ENCODE measurements around the gene ARL3.

ARL3 gene

DNA sequence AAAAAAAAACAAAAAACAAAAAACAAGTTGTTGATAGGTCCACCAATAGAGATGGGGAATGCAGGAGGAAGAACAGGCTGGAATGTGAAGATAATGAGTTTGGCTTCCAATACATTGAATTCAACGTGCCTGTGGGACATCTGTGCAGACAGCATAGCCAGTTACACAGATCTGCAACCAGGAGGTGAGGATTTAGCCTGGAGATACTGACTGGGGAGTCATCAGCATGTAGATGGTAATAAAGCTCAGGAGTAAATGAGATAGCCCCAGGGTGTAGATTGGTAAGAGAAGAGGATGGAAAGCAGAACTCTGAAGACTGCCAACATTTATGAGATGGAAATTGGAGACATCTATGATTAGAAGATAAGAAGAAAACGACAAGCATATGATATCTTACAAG lies 74.7 kb downstream of the ARL3 start:
- Histone ChIP-seq H3K4me1 (ENCODE audit: insufficient read depth, low read length) (peaks cover 12% of the 10 kb centered on the region), H3K36me3 (ENCODE audit: insufficient read depth, low read length) (no peaks in the 10 kb centered on the region), H3K27ac (ENCODE audit: low read depth, low read length) (no peak overlapping the region), H3K4me3 (ENCODE audit: low read depth in 1 of 2, low read length in 2 of 2) (no peak overlapping the region), H3K27me3 (ENCODE audit: control insufficient read depth in 1 of 2, insufficient read depth in 2 of 2, low read length in 2 of 2) (no peaks in the 10 kb centered on the region), H3K9me3 (ENCODE audit: low read length) (no peaks in the 10 kb centered on the region), H3K9ac (ENCODE audit: low read length) (no peak overlapping the region)

DNA sequence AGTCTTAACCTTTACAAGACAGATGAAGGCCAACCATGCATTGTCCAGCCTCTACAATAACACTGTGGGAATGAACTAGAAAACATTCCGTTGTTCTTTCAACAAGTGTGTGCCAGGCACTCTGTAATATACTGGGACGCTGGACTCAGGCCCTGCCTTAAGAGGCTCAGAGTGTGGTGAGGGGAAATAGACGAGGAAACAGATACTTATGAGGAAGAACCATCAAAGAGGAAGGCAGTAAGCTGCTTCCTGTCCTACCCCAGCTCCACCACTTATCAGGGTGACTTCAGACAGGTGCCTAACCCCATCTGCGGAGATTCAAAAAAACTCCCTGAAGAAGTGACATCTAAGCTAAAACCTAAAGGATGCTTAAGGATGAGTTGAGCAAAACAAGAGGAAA lies 78.8 kb downstream of the ARL3 start:
- H3K4me3 ChIP-seq (ENCODE audit: low read depth in 1 of 2, low read length in 2 of 2), result no peak overlapping the region
- peaks cover 50% of the 10 kb centered on the region for H3K4me1 ChIP-seq (ENCODE audit: insufficient read depth, low read length)
- no peak overlapping the region for H3K27ac ChIP-seq (ENCODE audit: low read depth, low read length)
- H3K9me3 ChIP-seq (ENCODE audit: low read length), result no peaks in the 10 kb centered on the region
- H3K9ac ChIP-seq (ENCODE audit: low read length), result no peak overlapping the region
- H3K36me3 ChIP-seq (ENCODE audit: insufficient read depth, low read length), result no peaks in the 10 kb centered on the region
- no peaks in the 10 kb centered on the region for H3K27me3 ChIP-seq (ENCODE audit: control insufficient read depth in 1 of 2, insufficient read depth in 2 of 2, low read length in 2 of 2)

DNA sequence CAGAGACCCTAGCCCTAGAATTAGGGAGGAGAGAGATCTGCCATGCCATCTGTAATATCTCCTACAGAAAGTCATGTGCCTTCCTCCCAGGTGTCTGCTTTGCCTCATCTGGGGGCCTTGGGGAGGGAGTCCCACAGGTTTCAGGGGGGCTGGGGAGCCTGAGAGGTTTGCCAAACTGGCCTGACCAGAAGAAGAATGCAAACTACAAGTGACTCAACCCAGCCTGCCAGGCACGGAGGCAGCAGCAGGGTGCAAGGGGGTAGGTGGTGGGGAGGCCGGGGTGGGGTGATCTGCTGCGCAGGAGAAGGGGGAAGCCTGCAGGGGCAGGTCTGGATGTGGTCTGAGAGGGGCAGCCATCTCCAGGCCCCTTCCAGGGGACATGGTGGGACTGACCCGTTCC lies 79.5 kb downstream of the ARL3 start:
- no peaks in the 10 kb centered on the region for H3K36me3 ChIP-seq (ENCODE audit: insufficient read depth, low read length)
- H3K27me3 ChIP-seq (ENCODE audit: control insufficient read depth in 1 of 2, insufficient read depth in 2 of 2, low read length in 2 of 2), result no peaks in the 10 kb centered on the region
- peak overlapping the region; percentile 27 for H3K27ac ChIP-seq (ENCODE audit: low read depth, low read length)
- H3K9ac ChIP-seq (ENCODE audit: low read length), result no peak overlapping the region
- H3K9me3 ChIP-seq (ENCODE audit: low read length), result no peaks in the 10 kb centered on the region
- H3K4me1 ChIP-seq (ENCODE audit: insufficient read depth, low read length), result peaks cover 57% of the 10 kb centered on the region
- no peak overlapping the region for H3K4me3 ChIP-seq (ENCODE audit: low read depth in 1 of 2, low read length in 2 of 2)

GRCh38 chr10:102633848-102634247 lies 80.3 kb downstream of the ARL3 start:
- H3K27ac ChIP-seq (ENCODE audit: low read depth, low read length), result peak overlapping the region; percentile 52

GRCh38 chr10:102633287-102633686 lies 80.9 kb downstream of the ARL3 start:
- no peak overlapping the region for H3K4me3 ChIP-seq (ENCODE audit: low read depth in 1 of 2, low read length in 2 of 2)
- H3K9me3 ChIP-seq (ENCODE audit: low read length), result no peaks in the 10 kb centered on the region
- peak overlapping the region; percentile 85 for H3K27ac ChIP-seq (ENCODE audit: low read depth, low read length)
- peaks cover 71% of the 10 kb centered on the region for H3K4me1 ChIP-seq (ENCODE audit: insufficient read depth, low read length)
- H3K9ac ChIP-seq (ENCODE audit: low read length), result no peak overlapping the region
- no peaks in the 10 kb centered on the region for H3K27me3 ChIP-seq (ENCODE audit: control insufficient read depth in 1 of 2, insufficient read depth in 2 of 2, low read length in 2 of 2)
- H3K36me3 ChIP-seq (ENCODE audit: insufficient read depth, low read length), result no peaks in the 10 kb centered on the region

More at GRCh38 chr10:102633848-102634247, 80.3 kb downstream of the ARL3 start:
- no peaks in the 10 kb centered on the region for H3K27me3 ChIP-seq (ENCODE audit: control insufficient read depth in 1 of 2, insufficient read depth in 2 of 2, low read length in 2 of 2)
- peaks cover 66% of the 10 kb centered on the region for H3K4me1 ChIP-seq (ENCODE audit: insufficient read depth, low read length)
- H3K36me3 ChIP-seq (ENCODE audit: insufficient read depth, low read length), result no peaks in the 10 kb centered on the region
- H3K9ac ChIP-seq (ENCODE audit: low read length), result no peak overlapping the region
- no peaks in the 10 kb centered on the region for H3K9me3 ChIP-seq (ENCODE audit: low read length)
- H3K4me3 ChIP-seq (ENCODE audit: low read depth in 1 of 2, low read length in 2 of 2), result no peak overlapping the region

- Histone ChIP-seq H3K36me3 (ENCODE audit: insufficient read depth, low read length) (no peaks in the 10 kb centered on the region), H3K27ac (ENCODE audit: low read depth, low read length) (peak overlapping the region; percentile 85), H3K9ac (ENCODE audit: low read length) (no peak overlapping the region), H3K9me3 (ENCODE audit: low read length) (no peaks in the 10 kb centered on the region), H3K27me3 (ENCODE audit: control insufficient read depth in 1 of 2, insufficient read depth in 2 of 2, low read length in 2 of 2) (no peaks in the 10 kb centered on the region), H3K4me3 (ENCODE audit: low read depth in 1 of 2, low read length in 2 of 2) (peak overlapping the region in 1 of 2 donors; percentile 25), H3K4me1 (ENCODE audit: insufficient read depth, low read length) (peaks cover 79% of the 10 kb centered on the region)
Measured at GRCh38 chr10:102632394-102633111, 81.6 kb downstream of the ARL3 start.

- Histone ChIP-seq H3K4me3 (ENCODE audit: low read depth in 1 of 2, low read length in 2 of 2) (peak overlapping the region in 1 of 2 donors; percentile 25), H3K27ac (ENCODE audit: low read depth, low read length) (peak overlapping the region; percentile 95), H3K9ac (ENCODE audit: low read length) (no peak overlapping the region), H3K9me3 (ENCODE audit: low read length) (no peaks in the 10 kb centered on the region), H3K36me3 (ENCODE audit: insufficient read depth, low read length) (no peaks in the 10 kb centered on the region), H3K27me3 (ENCODE audit: control insufficient read depth in 1 of 2, insufficient read depth in 2 of 2, low read length in 2 of 2) (no peaks in the 10 kb centered on the region), H3K4me1 (ENCODE audit: insufficient read depth, low read length) (peaks cover 86% of the 10 kb centered on the region)
Measured at GRCh38 chr10:102631525-102632393, 82.4 kb downstream of the ARL3 start.

GRCh38 chr10:102630663-102631062 lies 83.5 kb downstream of the ARL3 start:
- no peaks in the 10 kb centered on the region for H3K9me3 ChIP-seq (ENCODE audit: low read length)
- H3K4me1 ChIP-seq (ENCODE audit: insufficient read depth, low read length), result peaks cover 97% of the 10 kb centered on the region
- H3K4me3 ChIP-seq (ENCODE audit: low read depth in 1 of 2, low read length in 2 of 2), result no peak overlapping the region
- no peaks in the 10 kb centered on the region for H3K36me3 ChIP-seq (ENCODE audit: insufficient read depth, low read length)
- no peaks in the 10 kb centered on the region for H3K27me3 ChIP-seq (ENCODE audit: control insufficient read depth in 1 of 2, insufficient read depth in 2 of 2, low read length in 2 of 2)
- H3K9ac ChIP-seq (ENCODE audit: low read length), result no peak overlapping the region
- H3K27ac ChIP-seq (ENCODE audit: low read depth, low read length), result peak overlapping the region; percentile 95

- Histone ChIP-seq H3K9me3 (ENCODE audit: low read length) (no peaks in the 10 kb centered on the region), H3K27me3 (ENCODE audit: control insufficient read depth in 1 of 2, insufficient read depth in 2 of 2, low read length in 2 of 2) (no peaks in the 10 kb centered on the region), H3K4me1 (ENCODE audit: insufficient read depth, low read length) (peaks cover 95% of the 10 kb centered on the region), H3K27ac (ENCODE audit: low read depth, low read length) (peak overlapping the region; percentile 95), H3K9ac (ENCODE audit: low read length) (no peak overlapping the region), H3K4me3 (ENCODE audit: low read depth in 1 of 2, low read length in 2 of 2) (no peak overlapping the region), H3K36me3 (ENCODE audit: insufficient read depth, low read length) (no peaks in the 10 kb centered on the region)
Measured at GRCh38 chr10:102629661-102630614, 84.3 kb downstream of the ARL3 start.

- Histone ChIP-seq H3K27ac (ENCODE audit: low read depth, low read length) (peak overlapping the region; percentile 95), H3K36me3 (ENCODE audit: insufficient read depth, low read length) (no peaks in the 10 kb centered on the region), H3K4me3 (ENCODE audit: low read depth in 1 of 2, low read length in 2 of 2) (no peak overlapping the region), H3K4me1 (ENCODE audit: insufficient read depth, low read length) (peaks cover 90% of the 10 kb centered on the region), H3K9me3 (ENCODE audit: low read length) (no peaks in the 10 kb centered on the region), H3K27me3 (ENCODE audit: control insufficient read depth in 1 of 2, insufficient read depth in 2 of 2, low read length in 2 of 2) (no peaks in the 10 kb centered on the region), H3K9ac (ENCODE audit: low read length) (peak overlapping the region; percentile 83)
Measured at GRCh38 chr10:102628451-102628911, 85.7 kb downstream of the ARL3 start.
